A172 (cell line): ENCODE measurements around the gene POU2F3. TPM values are rescaled to one million over a fixed set of nuclear protein-coding genes. Genes with fewer than 3 reads are reported as not detected.
A peak's percentile ranks its signal among the peaks of the same experiment; 100 is the strongest.

ENCODE experiments used
- DNase-seq: peaks from one replicate; pipeline ENCODE4 v3.0.0-alpha.2; 2015; ENCODE audit warnings: low spot score
- total RNA-seq: library from RNA; depleted of rRNA; stranded (reverse); fragments of >200 nt; shearing (Covaris generic); gene quantifications from 2 replicates; pipeline ENCODE4 v1.2.3, GENCODE V29; 2014

Gene POU2F3
- total RNA-seq, 1 experiment from 2014 or later, result 0.48 TPM

DNA sequence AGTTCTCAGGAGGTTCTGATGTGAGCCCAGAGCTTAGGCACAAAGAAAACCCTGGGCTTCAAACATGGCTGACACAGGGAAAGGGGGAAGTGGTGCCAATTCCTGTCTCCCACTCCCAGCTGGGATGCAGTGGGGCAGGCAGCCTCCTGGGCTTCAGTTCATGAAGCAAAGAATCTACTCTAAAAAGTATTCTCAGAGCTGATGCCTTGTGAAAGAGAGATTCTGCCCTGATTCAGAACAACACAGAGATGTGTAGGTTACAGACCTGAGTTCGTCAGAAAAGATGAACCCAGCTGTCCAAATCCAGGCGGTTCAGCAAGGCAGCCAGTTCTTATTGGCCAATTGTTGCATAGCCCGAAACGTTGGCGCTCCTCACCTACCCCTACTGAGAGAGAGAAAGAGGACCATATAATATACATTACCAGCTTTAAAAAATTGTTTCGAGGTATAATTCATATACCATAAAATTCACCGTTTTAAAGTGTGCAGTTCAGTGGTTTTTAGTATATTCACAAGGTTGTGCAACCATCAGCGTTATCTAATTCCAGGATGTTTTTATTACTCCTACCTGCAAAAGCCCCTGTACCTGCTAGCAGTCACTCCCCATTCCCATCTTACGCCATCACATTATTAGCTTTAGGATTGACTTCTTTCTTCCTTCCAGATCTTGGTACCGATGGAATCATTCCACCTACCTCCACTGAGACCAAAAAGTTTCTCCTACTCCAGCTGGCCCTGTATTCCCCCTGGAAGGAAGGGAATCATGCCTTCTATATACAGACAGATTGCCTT, 77.9 kb downstream of the POU2F3 start:
- DNase-seq, result no peak

DNA sequence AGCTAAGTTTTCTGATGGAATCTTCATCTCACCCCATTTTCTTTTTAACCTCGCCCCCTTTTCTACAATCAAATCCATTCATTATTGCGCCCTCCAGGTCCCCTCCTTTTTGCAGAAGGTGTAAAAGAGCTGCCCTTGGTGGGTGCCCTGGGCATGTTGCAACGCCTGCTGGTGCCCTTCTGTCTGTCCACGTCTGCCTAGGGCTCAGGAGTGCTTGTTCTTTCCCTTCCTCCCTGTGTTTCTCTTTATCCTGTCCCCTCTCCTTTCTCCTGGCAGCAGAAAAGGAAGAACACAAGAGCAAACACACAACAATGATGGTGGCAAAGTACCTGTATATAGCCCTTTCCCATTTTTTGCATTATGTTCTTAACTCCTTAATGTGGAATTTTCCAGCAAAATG, 79.0 kb downstream of the POU2F3 start:
- DNase-seq, result no peak

DNA sequence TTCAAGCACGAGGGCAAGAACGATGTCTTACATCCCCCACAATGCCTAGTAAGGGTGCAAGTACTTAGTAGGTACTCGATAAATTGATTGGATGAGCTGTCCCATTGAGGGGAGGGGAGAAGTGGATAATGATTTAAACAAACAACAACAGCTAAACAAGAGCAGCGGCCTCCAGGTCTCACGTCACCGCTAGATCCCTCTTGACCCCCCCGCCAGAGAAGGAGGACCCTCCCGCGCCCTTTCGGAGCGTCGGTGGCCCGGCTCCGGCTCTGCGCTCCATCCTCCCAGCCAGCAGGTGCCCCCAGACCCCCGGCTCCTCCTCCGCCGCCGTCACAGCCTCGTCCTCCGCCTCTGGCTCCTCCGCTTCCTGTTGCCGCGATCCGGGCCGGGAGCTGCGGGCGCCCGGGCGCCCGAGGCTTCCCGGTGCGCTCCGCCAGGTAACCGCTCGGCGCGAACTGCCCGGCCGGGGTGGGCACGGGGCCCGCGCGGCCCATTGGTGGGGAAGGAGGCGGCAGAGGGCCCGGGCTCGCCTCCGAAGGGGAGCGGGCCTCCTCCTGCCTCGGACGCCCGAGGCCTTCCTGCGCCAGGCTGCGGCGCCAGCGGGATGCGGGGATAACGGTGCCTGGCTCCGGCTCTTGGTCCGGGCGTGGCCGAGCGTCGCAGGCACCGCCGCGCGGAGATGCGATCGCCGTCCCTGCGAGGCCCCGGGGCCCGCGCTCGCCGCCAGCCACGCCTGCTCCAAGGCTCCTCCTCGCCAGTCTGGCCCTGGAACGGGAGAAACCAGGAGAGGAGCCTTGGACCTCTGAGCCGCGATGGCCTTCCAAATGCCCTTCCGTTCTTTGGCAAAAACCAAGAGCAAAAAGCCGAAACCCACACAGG, 85.2 kb downstream of the POU2F3 start, which contains the start of gene TLCD5:
Gene TLCD5, plus strand, starts transcription at position 368 of the 879 bp plus-strand sequence. CDS start 2,143 bp downstream, outside the sequence.
- DNase-seq, result no peak

DNA sequence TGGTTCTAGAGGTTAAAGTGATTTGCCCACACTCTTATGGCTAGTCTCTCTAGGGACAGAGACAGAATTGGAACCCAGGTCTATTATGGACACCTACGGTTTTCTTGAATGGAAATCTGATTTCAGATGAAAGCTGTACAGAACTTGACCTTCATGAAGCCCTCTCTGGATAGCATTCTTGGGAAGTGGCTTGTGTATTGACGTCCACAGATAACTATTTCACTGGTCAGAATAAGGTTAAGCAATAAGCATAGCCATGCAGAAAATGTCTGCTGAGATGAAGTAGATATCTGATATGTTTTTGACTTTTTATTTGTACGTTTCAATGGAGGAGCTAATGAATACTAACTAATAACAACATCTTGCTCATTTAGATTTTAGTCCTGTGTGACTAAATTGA, 86.3 kb downstream of the POU2F3 start:
- DNase-seq, result no peak

DNA sequence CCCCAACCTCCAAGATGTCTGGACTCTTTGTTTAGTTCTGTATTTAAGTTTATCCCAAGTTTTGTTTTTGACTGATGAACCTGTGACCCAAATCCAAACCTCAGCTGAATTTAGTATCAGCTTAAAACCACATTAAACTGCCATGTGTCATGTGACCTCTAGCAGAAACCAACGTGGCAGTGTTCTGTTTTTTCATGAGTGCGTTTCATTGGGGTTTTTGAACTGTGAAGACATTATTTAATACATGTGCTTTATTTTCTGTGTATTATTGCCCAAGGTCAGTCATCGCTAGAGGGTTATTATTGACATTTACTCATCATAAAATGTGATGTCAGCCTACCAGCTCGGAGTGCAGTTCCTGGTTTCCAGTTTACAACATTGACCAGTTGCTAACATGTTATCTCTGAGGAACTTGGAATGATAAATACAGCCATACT, 86.9 kb downstream of the POU2F3 start:
- no peak for DNase-seq

DNA sequence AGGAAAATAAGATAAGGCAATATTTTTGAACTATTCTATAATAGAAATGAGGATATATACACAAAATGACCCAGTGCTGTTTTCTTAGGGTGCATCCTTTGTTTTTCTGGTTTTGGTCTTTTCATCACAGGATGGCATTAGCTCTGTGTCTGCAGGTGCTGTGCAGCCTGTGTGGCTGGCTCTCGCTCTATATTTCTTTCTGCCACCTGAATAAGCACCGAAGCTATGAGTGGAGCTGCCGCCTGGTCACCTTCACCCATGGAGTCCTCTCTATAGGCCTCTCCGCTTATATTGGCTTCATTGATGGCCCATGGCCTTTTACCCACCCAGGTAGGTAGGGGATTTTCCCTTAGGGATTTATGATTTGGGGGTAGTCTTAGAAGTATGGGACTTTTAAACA, 87.4 kb downstream of the POU2F3 start:
- no peak for DNase-seq

DNA sequence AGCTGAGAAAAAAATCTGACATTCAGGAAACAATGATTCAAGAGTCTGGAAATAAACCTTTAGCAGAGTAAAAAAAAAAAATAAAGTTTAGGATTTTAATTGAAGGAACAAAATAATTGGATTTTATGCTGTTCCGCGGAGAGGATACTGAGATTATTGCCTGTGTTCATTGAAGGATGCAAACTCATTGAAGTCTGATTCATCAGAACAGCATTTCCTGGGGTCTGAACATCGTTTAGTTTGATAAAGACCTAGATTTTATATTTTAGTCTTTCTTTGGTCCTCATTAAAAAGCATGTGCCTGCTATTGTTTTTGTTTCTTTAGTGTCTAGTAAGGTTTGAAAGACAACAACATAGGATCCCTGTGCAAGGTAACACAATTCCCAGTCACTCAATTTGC, 89.6 kb downstream of the POU2F3 start:
- DNase-seq, result no peak

DNA sequence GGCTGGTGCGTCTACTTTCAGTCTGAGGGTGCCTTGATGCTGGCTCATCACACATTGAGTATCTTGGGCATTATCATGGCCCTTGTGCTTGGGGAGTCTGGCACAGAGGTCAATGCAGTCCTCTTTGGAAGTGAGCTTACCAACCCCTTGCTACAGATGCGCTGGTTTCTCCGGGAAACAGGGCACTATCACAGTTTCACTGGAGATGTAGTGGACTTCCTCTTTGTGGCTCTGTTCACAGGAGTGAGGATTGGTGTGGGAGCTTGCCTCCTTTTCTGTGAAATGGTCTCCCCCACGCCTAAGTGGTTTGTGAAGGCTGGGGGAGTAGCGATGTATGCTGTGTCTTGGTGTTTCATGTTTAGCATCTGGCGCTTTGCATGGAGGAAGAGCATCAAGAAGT, 90.1 kb downstream of the POU2F3 start:
- no peak for DNase-seq

DNA sequence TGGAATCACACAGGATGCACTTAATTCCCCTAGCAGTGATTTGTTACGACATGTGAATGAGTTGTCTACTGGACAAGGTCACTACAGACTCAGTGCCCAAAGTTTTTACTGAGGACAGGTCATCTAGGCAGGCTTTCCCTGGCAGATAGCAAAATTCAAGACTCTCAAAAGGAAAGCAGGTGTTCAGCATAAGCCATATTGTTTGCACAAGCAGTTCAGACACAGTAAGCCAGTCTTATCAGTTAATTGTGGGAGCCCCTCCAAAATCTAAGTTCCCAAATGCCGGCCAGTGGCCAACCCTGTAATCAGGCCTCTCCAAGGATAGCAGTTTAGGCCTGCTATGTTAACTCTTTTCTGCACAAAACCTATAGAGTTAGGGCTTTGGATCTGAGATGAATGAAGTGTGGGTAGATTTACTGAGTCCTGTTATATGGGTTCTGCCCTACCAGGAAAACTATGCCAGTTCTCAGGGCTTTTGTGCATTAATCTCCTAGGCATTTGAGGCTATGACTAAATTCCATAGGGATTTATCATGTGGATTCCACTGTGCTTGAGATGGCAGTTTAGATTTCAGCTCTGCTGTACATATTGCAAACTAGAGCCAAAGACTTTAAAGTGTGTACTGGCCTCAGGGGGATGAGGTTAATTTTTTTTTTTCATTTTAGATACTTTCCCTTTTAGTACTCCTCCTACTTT, 91.5 kb downstream of the POU2F3 start:
- peak; percentile 87 for DNase-seq

DNA sequence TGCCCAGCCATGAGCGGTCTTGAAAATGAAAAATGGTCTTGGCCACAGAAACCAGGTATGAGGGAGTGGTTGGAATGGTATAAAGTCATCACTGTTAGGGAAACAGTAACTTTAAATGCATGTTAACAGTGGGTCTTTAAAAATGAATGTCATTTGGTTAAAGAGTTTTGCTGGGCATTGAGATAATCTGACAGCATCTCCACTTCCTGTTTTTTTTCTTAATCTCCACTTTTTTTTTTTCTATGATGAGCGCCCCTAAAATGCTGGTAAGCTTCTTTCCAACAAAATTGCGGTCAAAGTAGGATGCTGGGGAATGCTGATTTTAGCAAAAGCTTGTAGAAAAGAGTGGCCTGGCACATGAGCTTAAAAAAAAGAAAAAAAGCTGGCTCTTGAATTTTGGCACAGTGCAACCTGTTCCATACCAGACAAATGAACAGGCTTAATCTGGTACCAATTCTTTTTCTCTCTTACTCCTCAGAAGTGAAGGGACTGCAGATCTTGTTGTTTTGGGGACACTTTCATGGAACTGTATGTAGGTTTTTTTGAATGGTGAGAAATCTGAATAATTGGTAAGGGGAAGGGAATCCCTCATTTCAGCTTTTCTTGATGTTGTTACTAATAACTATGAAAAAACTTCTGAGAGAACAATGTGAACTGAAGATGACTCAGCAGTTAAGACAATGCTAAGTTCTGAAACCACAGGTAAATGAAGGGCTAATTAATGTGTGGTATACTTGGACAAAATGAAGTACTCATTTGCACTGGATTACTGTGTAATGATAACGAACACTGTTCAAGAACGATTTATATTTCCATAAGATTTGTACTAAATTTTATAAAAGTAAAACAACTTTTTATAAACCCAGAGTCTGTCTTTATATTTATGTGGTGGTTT, 93.1 kb downstream of the POU2F3 start:
- DNase-seq, result no peak

DNA sequence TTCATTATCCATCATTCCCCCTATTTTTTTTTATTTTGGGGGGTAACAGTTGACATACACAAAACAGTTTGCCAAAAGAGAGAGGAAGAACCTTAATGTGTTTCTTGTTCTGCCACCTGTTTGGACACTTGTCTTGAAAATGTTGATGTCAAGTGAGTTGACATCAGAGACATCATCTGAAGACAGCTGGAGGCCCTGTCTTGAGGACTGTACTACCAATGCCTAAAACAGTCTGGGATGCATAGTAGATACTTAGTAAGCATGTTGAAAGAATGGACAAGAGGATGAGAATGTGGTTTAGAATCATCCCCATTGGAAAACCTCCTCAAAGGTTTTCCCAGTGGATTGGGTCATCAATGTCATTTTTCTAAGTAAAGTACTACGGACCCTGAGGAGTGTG, 93.9 kb downstream of the POU2F3 start:
- no peak for DNase-seq

DNA sequence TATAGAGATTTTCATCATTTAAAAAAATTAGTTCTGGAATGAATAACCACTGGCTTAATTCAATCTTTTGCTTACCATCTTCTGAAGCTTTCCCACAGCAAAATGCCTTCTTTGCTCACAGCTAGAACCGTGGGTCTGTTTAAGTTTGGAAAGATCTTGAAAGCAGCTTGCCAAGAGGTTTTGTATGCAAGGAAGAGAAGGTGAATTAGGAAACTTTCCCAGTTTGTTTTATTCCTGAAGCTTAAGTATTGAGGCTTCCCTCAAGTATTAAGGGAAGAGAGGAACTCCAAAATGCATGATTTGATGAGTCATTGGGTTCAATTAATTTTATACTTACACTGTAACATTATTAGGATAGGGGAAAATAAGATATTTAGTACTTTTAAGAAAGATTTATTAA, 94.4 kb downstream of the POU2F3 start:
- DNase-seq, result no peak

DNA sequence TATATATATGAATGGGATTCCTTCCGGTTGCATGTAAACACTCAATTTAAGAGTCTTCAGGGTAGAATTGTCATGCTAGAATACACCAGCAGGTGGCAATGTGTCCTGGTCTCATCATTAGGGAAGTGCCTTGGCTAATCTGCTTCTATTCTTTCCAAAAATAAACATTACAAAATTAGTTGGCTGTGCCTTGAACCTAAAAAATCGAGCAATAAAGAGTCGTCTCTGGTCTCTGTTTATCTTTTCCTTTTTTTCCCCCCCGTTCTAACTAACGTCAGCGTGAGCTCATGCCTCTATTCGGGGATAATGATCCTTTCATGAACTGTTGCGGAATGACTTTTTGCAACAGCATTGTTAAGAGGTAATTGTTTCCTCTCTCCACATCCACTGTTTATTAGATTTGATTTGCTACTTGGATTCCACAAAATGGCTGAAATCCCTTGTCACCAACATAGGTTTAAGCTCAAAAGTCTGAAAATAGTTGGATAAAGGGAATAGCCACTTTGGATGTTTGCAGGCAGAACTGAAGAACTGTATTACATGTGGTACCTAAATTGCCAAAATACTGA, 95.0 kb downstream of the POU2F3 start:
- peak; percentile 64 for DNase-seq

DNA sequence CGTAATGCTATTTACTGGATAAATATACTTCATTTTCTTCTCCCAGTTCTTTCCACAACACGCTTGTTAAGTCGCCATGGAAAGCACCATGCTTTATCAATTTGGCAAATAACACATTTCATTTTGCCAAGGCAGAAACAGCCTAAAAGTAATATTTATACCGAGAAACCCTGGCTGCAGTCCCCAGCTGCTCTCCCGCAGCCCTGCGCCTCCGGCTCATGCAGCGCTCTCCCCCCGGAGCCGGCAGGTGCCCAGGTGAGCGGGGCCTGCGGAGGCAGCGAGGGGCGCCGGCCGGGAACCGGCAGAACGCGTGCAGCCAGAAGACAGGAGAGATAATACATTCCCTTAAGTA, 95.6 kb downstream of the POU2F3 start:
- DNase-seq, result no peak

DNA sequence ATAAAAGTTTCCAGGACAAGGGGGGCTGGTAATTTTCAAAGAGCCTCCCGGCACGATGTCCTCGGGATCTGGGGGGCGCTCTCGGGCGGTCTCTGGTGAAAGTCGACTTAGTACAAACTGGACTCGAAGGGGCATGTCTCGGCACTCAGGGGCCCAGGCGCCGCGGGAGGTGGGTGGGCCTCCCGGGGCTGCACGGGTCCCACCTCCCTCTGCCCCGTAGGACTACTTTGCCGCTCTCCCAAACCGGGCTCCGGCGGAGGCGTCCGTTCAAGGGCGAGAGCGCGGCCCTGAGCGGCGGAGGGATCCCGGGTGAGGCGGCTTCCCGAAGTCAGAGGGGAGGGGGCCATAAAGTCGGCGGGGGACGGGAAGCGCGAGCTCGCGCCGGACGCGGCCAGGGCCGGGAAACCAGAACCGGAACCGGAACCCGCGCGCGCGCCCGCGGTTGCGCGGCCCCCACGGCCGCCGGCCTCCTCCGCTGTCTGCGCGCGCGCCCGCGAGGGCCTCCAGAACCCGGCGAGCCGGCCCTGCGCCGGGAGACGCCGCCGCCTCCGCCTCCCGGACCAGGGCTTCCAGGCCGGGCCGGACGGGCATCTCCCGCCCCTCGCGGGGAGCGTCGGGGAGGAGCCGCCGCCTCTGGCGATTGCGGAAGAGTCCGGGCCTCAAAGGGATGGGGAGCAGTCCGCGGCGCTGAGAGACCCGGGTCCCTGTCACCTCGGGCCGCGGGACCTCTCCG, 96.1 kb downstream of the POU2F3 start, which contains the start of gene ARHGEF12:
Gene ARHGEF12, plus strand, starts transcription at position 506 of the 733 bp plus-strand sequence. CDS start 831 bp downstream, outside the sequence.
- DNase-seq, result peak; percentile 69

DNA sequence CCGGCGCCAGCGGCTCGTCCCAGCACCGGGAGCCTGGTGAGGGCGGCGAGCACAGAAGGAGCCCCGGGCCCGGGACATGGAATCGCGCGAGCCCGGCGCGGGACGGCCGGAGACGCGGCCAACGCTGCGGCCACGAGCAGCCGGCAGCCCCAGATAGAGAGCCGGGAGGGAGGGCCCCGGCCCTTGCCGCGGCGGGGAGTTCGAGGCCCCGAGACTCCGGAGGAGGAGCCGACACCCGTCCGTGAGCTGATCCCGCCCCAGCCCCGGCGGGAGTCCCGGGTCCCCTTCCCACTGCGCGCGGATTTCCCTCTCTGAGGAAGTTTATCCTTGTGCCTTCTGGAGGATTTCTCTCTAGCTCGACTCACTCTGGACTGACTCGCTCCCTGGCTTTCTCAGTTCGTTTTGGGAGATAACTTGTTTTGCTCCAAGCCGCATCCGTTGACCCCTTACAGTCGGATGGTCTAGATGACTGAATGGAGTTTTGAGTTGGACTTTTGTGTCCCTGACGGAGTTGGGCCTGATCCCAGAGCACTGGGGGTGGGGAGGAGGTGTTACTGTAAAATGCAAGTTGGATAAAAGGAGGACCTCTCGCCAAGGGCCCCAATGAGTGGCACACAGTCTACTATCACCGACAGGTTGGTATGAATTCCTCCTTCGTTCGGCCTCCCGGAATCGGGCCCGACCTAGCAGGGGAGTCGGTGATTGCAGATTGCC, 96.9 kb downstream of the POU2F3 start:
- DNase-seq, result no peak

DNA sequence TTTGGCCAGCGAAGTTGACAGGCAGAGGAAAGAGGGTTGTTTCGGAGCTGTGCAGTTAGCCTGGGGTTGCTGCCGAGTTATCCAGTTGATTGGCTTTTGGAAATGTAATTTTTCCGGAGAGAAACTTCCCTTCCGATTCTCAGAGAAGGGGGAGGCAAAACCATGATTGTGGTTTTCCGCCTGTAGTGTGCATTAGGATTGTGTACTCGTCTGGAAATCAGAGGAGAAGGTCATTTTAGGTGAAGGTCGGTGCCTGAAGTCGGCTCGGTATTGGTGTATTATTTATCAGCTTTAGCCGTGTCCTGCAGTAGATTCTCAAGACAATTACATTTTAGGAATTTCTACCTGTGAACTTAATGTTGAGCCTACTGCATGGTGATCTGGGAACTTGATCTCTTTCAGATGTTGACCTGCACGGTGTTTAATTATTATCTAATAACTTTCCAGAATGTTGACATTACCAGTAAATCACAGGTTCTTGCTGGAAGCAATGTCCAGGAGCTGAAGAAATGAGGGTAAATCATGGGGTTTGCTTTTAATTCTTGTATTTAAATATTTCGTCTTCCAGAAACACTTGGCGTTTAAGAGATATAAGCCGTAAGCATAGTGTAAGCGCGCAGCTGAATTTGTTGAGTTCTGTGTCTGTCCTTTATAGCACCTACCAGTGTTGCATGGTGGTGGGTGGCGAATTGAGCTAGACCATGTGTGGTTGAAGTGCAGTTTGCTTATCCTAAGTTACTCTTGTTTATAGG, 97.6 kb downstream of the POU2F3 start:
- no peak for DNase-seq

DNA sequence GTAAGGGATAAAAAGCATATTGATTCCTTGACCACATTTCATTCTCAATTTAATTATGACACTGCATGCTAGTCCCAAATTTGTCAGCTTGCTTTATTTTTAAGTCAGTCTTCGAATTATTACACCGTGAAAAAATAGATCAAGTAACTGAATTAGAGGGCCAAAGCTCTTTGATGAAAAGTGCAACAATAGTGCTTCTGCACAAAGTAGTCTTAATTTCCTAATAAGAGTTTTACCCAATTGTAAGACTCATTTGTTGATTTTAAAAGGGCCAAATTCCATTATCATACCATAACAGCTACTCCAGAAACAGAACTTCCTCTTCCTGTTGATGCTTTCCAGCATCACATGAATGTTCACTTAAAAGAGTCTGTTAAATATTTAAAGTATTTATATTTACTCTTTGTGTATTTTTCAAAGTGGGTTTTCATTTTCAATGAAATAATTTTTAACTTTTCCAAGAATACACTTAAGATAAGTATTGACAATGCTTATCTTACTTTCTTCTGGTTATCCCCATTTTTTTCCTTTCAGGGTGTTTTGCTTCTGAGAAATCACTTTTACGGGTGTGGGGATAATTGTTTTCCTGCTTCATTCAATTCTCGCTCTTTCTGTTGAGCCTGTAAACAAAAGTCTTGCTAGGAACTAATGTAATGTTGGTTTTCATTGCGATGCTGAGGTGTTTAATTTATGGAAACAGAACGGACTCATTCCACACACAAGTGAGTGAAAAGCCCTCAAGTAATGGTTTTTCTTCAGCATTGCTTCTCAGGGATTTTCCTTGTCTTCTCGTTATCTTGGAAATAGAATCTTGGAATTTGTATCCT, 98.4 kb downstream of the POU2F3 start:
- DNase-seq, result no peak
